GM12872 (cell line): ENCODE results near the gene TPM4.

ENCODE experiments used
- TF ChIP-seq, protein P1 (sequence below): IDR thresholded peaks from 3 replicates; pipeline ENCODE4 v1.5.1; 2011; ENCODE audit warnings: low read depth, mild to moderate bottlenecking, low read length, moderate library complexity; ENCODE audit not compliant: insufficient read depth

Gene TPM4

DNA sequence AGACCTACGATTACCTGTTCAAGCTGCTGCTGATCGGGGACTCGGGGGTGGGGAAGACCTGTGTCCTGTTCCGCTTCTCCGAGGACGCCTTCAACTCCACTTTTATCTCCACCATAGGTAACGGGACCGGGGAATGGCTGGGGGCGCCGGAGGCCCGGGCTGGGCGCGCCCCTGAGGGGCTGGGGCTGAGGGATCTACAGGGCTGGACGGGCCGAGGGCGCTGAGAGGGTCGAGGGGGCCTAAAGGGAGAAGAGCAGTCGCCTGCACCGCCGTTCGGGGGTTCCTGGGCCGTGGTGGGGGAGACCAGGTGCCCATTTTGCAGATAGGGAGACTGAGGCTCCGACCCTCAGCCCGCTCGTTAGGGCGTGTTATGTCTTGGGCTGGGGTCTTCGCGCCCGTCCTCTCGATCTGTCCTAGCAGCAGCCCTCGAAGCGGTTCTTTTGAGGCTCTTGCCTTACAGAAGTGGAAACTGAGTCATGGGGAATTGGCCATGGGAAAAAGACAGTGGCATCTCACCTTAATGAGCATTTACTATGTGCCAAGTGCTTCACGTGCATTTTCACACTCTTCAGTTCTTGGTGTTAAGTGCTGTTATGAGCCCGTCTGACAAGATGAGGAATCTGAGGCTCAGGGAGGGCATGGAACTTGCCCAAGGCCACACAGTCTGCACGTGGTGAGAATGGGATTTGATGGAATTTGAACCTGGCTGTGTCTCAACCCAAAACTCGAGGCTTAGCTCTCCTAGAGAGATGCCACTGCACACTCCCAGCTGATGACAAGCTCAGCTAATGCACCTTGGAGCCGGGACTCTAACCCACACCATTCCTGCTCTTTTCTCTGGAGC is 35.8 kb downstream of the TPM4 start:
- TF ChIP-seq, protein P1, sequence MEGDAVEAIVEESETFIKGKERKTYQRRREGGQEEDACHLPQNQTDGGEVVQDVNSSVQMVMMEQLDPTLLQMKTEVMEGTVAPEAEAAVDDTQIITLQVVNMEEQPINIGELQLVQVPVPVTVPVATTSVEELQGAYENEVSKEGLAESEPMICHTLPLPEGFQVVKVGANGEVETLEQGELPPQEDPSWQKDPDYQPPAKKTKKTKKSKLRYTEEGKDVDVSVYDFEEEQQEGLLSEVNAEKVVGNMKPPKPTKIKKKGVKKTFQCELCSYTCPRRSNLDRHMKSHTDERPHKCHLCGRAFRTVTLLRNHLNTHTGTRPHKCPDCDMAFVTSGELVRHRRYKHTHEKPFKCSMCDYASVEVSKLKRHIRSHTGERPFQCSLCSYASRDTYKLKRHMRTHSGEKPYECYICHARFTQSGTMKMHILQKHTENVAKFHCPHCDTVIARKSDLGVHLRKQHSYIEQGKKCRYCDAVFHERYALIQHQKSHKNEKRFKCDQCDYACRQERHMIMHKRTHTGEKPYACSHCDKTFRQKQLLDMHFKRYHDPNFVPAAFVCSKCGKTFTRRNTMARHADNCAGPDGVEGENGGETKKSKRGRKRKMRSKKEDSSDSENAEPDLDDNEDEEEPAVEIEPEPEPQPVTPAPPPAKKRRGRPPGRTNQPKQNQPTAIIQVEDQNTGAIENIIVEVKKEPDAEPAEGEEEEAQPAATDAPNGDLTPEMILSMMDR, result no peak

DNA sequence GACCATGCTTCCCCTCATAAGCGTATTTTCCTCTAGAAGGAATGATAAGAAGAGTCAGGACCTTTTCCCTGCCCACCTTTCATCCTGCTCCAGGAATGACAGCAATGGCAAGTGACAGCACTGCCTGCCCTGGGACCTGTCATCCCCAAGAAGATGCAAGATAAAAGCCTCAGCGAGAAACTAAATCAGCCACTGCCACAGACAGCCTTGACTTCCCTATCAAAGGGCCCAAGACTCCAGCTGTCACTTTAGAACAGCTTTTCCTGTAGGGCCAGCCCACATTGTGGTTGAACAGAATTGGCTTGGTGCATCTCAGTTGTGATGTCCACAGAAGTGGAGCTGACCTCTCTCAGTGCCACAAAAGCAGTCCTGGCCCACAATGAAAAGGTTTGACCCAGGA is 36.5 kb downstream of the TPM4 start:
- TF ChIP-seq, protein P1, result no peak

DNA sequence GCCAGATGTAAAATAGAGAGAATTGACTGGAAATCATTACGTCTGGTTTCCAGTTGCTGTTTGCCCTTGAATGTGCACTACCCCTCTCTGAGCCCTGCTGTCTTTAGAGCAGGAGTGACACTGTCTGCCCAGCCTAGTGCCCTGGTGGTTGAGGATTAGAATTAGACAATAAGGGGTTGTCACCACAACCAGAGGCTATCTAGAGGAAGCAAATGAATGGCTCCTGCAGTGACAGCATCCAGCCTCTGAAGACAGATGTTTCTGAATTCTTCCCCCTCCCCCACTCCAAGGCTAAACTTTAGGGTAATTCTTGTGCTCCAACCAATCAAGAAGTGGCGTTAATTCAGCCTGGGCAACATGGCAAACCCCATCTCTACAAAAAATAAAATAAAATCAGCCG is 37.4 kb downstream of the TPM4 start:
- TF ChIP-seq, protein P1, result no peak

DNA sequence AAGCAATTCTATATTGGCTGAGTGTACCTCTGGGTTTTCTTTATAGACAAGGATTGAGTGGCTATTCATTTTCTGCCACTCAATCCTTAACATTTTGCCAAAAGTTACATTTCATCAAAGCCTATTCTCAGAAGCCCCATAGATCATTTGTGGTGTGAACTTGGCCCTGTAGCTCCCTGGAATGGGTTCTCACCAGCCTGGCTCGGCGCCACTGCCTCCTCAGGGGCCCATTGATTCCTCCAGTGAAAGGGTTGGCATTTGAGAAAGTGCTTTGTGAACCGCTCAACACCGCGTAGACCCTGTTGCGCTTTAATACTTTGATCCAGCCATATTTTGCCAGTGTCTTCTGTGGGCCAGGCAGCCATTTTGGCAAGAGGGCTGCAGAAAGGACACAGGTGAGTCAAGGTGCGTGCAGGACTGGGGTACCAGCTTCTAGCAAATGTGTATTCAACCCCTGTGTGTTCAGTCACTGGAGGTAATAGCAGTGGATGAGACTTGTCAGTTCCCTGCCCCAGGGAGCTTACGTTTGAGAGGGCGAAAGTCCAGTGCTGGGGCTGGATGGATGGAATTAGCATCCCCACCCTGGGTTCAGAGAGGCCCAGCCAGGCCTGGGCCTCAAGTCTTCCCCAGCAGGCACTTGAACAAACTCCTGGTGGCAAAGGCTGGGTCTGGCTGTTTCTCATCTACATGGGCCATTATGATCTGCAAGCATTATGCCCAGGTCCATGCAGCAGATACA is 39.2 kb downstream of the TPM4 start:
- TF ChIP-seq, protein P1, result no peak

DNA sequence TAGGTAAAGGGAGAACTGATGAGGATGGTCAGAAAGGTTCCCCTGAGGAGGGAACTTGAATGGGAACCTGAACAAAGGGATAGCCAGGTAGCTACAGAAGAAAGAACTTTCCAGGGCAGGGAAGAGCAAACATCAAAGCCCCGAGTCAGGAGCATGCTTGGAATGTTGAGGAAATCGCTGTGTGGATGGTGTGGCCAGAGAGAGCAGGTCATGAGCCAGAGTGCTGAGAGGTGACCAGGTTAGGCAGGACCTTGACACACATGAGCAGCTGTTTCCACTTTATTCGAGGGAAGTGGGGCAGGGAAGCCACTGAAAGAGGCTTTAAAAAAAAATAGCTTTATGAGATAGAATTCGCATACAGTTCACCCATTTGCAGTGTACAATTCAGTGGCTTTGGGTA is 39.8 kb downstream of the TPM4 start:
- TF ChIP-seq, protein P1, result no peak

DNA sequence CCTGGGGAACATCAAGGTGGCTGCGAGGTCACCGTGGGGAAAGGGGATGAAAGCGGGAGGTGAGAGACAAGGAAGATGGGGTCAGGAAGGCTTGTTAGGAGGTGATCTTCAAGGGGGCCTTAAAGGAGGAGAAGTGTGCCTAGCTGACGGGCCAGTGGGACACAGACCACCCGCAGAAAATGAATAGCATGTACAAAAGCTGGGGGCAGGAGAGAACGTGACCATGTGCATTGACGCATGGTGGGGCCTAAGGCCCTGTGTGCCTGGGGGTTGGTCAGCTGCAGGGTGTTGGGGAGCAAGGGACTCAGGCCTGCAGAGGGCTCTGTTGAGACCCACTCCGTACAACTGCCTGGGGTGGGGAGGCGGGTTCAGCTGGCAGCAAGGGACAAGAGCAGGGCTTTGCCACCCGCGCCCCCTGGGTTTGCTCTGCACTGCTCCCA is 41.3 kb downstream of the TPM4 start:
- TF ChIP-seq, protein P1, result peak; percentile 76

DNA sequence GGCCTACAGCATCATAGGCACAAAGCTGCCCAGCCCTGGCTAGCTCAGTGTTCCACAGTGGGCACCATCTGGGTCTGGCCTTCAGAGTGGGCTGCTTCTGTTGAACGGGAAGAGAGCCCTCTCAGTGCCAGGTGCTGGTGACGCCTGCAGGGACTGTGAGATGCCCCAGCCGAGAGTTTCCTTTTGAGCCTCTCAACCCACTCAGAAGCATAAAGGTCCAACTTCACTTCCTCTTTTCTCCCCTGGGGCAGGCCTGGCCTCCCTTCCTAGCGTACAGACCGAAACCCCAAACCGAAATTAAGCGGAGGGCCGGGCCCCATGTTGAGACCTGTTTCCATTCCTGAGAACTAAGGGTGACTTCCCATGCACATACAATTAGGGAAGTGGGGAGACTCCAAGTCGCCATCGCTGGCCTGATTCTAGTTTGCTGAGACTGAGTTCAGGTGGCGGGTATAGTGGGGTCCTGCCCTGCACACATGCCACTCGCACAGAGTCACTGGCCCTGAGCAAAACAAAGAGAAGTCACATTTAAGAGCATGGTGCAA is 42.3 kb downstream of the TPM4 start:
- TF ChIP-seq, protein P1, result no peak
